K562 (cell line): ENCODE results near the gene SPHK1. TPM values are rescaled to one million over a fixed set of nuclear protein-coding genes. Genes with fewer than 3 reads are reported as not detected.

Experiments used
- ARID2 ChIP-seq: fragments of 450-650 bp; IDR thresholded peaks from 2 replicates; pipeline ENCODE4 v1.6.1; 2017; ENCODE audit warnings: antibody characterized with exemption, mild to moderate bottlenecking
- BRD9 ChIP-seq: fragments of 450-650 bp; IDR thresholded peaks from 2 replicates; pipeline ENCODE4 v1.6.1; 2018; ENCODE audit warnings: low read depth; ENCODE audit not compliant: partially characterized antibody
- CCAR2 ChIP-seq: fragments of 200-400 bp; formaldehyde crosslinking; IDR thresholded peaks from 2 replicates; pipeline ENCODE4 v1.6.1; 2017; ENCODE audit warnings: mild to moderate bottlenecking, low read depth, low read length
- CHD2 ChIP-seq: IDR thresholded peaks from 2 replicates; pipeline ENCODE4 v1.6.1; 2011; ENCODE audit warnings: low read depth, low read length
- CXXC5 ChIP-seq: fragments of 250-450 bp; sonication (Bioruptor Pico); IDR thresholded peaks from 2 replicates; pipeline ENCODE4 v1.8.0; 2022; ENCODE audit warnings: inconsistent platforms, mild to moderate bottlenecking, moderate library complexity
- ELF1 ChIP-seq: fragments of 200-800 bp; sonication (Bioruptor generic); IDR thresholded peaks from 2 replicates; pipeline ENCODE4 v1.6.1; 2016; ENCODE audit warnings: missing genetic modification characterization, missing compliant biosample characterization
- ELF2 ChIP-seq: fragments of 250-450 bp; sonication (Bioruptor Pico); IDR thresholded peaks from 2 replicates; pipeline ENCODE4 v1.5.0; 2021; ENCODE audit warnings: mild to moderate bottlenecking
- ETS2 ChIP-seq: IDR thresholded peaks from 2 replicates; pipeline ENCODE4 v1.6.1; 2016; ENCODE audit warnings: borderline replicate concordance, missing genetic modification characterization, mild to moderate bottlenecking, moderate library complexity, missing compliant biosample characterization; ENCODE audit not compliant: poor library complexity, severe bottlenecking
- FOXA1 ChIP-seq: fragments of 450-650 bp; IDR thresholded peaks from 2 replicates; pipeline ENCODE4 v1.6.1; 2016; ENCODE audit warnings: mild to moderate bottlenecking, borderline replicate concordance
- HMGN3 ChIP-seq: IDR thresholded peaks from 2 replicates; pipeline ENCODE4 v1.6.1; 2011; ENCODE audit warnings: borderline replicate concordance, low read depth, mild to moderate bottlenecking, mixed read lengths, low read length; ENCODE audit not compliant: insufficient read length; ENCODE audit errors: extremely low read depth
- MXI1 ChIP-seq: IDR thresholded peaks from 2 replicates; pipeline ENCODE4 v1.6.1; 2011; ENCODE audit warnings: low read depth, mild to moderate bottlenecking, improper control_type of control experiment, low read length
- NFE2 ChIP-seq: IDR thresholded peaks from 2 replicates; pipeline ENCODE4 v1.6.1; 2014; ENCODE audit warnings: antibody characterized with exemption, low read depth
- NUFIP1 ChIP-seq: fragments of 450-650 bp; IDR thresholded peaks from 2 replicates; pipeline ENCODE4 v1.6.1; 2018; ENCODE audit not compliant: partially characterized antibody
- POLR3A ChIP-seq: IDR thresholded peaks from 2 replicates; pipeline ENCODE4 v1.6.1; 2011; ENCODE audit warnings: borderline replicate concordance, mild to moderate bottlenecking, moderate library complexity; ENCODE audit not compliant: insufficient read length, insufficient read depth; ENCODE audit errors: extremely low read depth
- PRPF4 ChIP-seq: fragments of 200-400 bp; formaldehyde crosslinking; IDR thresholded peaks from one replicate; pipeline ENCODE4 v1.6.1; 2017; ENCODE audit warnings: low read length, low read depth, mild to moderate bottlenecking; ENCODE audit not compliant: insufficient read depth, poor library complexity, severe bottlenecking
- RAD21 ChIP-seq, 2 experiments: fragments of 250-450 bp in 1 of 2; fragments of 450-650 bp in 1 of 2; sonication (Bioruptor Pico) in 1 of 2; formaldehyde crosslinking in 1 of 2; IDR thresholded peaks in 1 of 2; conservative IDR thresholded peaks in 1 of 2; 2 replicates each; pipeline versions ENCODE4 v1.4.0 to v1.8.0; 2020 to 2022; ENCODE audit warnings: mild to moderate bottlenecking in 2 of 2, moderate library complexity in 1 of 2
- SRF ChIP-seq, 2 experiments: fragments of 250-450, 450-650 bp in 1 of 2; sonication (Bioruptor Pico) in 1 of 2; sonication (generic) in 1 of 2; formaldehyde crosslinking; IDR thresholded peaks; 2 replicates each; pipeline versions ENCODE4 v1.5.0 to v1.5.1; 2020 to 2022; ENCODE audit warnings: mild to moderate bottlenecking in 1 of 2, missing genetic modification reagents in 1 of 2
- SRSF9 ChIP-seq: fragments of 200-400 bp; formaldehyde crosslinking; IDR thresholded peaks from 2 replicates; pipeline ENCODE4 v1.6.1; 2017; ENCODE audit warnings: low read depth, low read length, borderline replicate concordance
- TEAD1 ChIP-seq, 2 experiments: fragments of 450-650 bp in 1 of 2; sonication (generic) in 1 of 2; formaldehyde crosslinking; IDR thresholded peaks; 2 replicates each; pipeline versions ENCODE4 v1.4.0 to v1.8.0; 2020 to 2022; ENCODE audit warnings: mild to moderate bottlenecking in 2 of 2, missing genetic modification reagents in 1 of 2
- ZC3H11A ChIP-seq: IDR thresholded peaks from 2 replicates; pipeline ENCODE4 v1.6.1; 2012; ENCODE audit warnings: low read depth, low read length, improper control_type of control experiment
- ZNF121 ChIP-seq: sonication (generic); formaldehyde crosslinking; conservative IDR thresholded peaks from 2 replicates; pipeline ENCODE4 v1.8.0; 2022; ENCODE audit warnings: missing genetic modification reagents
- ZNF239 ChIP-seq: fragments of 250-450 bp; sonication (Bioruptor Pico); IDR thresholded peaks from 2 replicates; pipeline ENCODE4 v1.4.0; 2020; ENCODE audit warnings: mild to moderate bottlenecking
- ZNF24 ChIP-seq: fragments of 450-650 bp; IDR thresholded peaks from 2 replicates; pipeline ENCODE4 v1.6.1; 2016
- ZNF280A ChIP-seq: fragments of 450-650 bp; IDR thresholded peaks from 2 replicates; pipeline ENCODE4 v1.6.1; 2018; ENCODE audit warnings: mild to moderate bottlenecking, low read depth; ENCODE audit not compliant: partially characterized antibody
- ZNF347 ChIP-seq: fragments of 450-650 bp; formaldehyde crosslinking; IDR thresholded peaks from 2 replicates; pipeline ENCODE4 v1.4.0; 2020; ENCODE audit warnings: low read depth, mild to moderate bottlenecking, moderate library complexity
- ZNF639 ChIP-seq, 2 experiments: fragments of 200-800 bp in 1 of 2; sonication (Bioruptor generic) in 1 of 2; sonication (generic) in 1 of 2; formaldehyde crosslinking in 1 of 2; IDR thresholded peaks in 1 of 2; conservative IDR thresholded peaks in 1 of 2; 2 replicates each; pipeline versions ENCODE4 v1.5.0 to v1.6.1; 2016 to 2020; ENCODE audit warnings: missing compliant biosample characterization in 1 of 2, missing genetic modification characterization in 1 of 2, missing genetic modification reagents in 1 of 2
- ZNF699 ChIP-seq: fragments of 250-450 bp; sonication (Bioruptor Pico); IDR thresholded peaks from 2 replicates; pipeline ENCODE4 v1.8.0; 2021; ENCODE audit warnings: mild to moderate bottlenecking, moderate library complexity; ENCODE audit not compliant: insufficient replicate concordance
- polyA plus RNA-seq, 8 experiments: library from polyadenylated mRNA; depleted of rRNA in 4 of 8; stranded (reverse) in 5 of 8; unstranded in 3 of 8; fragments of >200 nt; fragmentation: Nextera tagmentation in 2 of 8; fragmentation: Illumina TruSeq in 1 of 8; extraction: Ambion mirVana in 2 of 8; extraction: Trizol in 1 of 8; gene quantifications; 2 replicates each; pipeline versions ENCODE4 v1.2.1 to v1.2.3, GENCODE V29; 2011 to 2014; ENCODE audit warnings: inconsistent platforms in 1 of 8, missing spikeins in 1 of 8
- total RNA-seq, 7 experiments: library from RNA; depleted of rRNA in 6 of 7; stranded (reverse); fragments of >200 nt in 6 of 7; fragmentation: Illumina TruSeq in 2 of 7; extraction: Trizol in 2 of 7; gene quantifications; 2 replicates each; pipeline versions ENCODE4 v1.2.1 to v1.2.3, GENCODE V29; 2011 to 2021; ENCODE audit warnings: low replicate concordance in 1 of 7

SPHK1 gene
- total and polyA plus RNA-seq, 9 of the 15 experiments (the other 6 are each of a cell fraction or from before 2014, with no cell fraction given), result 0.21 to 60.3 (median 14.5) TPM

- TF ChIP-seq NFE2 (peak; percentile 99), ELF2 (no peak), RAD21 (CRISPR knock-in tag; conservative IDR thresholded peaks at IDR 0.05 in 1 of 2, IDR thresholded peaks at IDR 0.05 in 1 of 2) (peak in 1 of 2 experiments; percentile 12; a peak in 1 of 4 replicates), ZNF24 (no peak), ETS2 (tag) (no peak), TEAD1 (CRISPR knock-in tag; IDR thresholded peaks at IDR 0.05) (0 out of 4 replicates have a peak, but pooled peaks of 1 of the 2 experiments have one; percentile 25), HMGN3 (no peak), ZNF280A (no peak), ZC3H11A (no peak), POLR3A (no peak), SRF (CRISPR knock-in tag; IDR thresholded peaks at IDR 0.05) (0 out of 4 replicates have a peak, but pooled peaks of 1 of the 2 experiments have one; percentile 34), ZNF121 (CRISPR knock-in tag) (no peak), ARID2 (no peak), CCAR2 (no peak), MXI1 (no peak), CXXC5 (CRISPR knock-in tag) (peak; percentile 61), ZNF347 (CRISPR knock-in tag) (no peak), ZNF639 (CRISPR knock-in tag; conservative IDR thresholded peaks at IDR 0.05 in 1 of 2, IDR thresholded peaks at IDR 0.05 in 1 of 2) (0 out of 4 replicates have a peak, but pooled peaks of 1 of the 2 experiments have one; percentile 27), ELF1 (tag) (no peak), FOXA1 (no peak), SRSF9 (no peak), CHD2 (no peak), PRPF4 (no peak), ZNF239 (CRISPR knock-in tag) (no peak), BRD9 (peak; percentile 26), NUFIP1 (no peak), ZNF699 (CRISPR knock-in tag) (no peak)
Measured at GRCh38 chr17:76354747-76355310, 29.6 kb upstream of the SPHK1 start (continued).
